ENCODE results near the gene ANP32E. TPM values are rescaled to one million over a fixed set of nuclear protein-coding genes. Genes with fewer than 3 reads are reported as not detected.
A peak's percentile ranks its signal among the peaks of the same experiment; 100 is the strongest.

Gene ANP32E
- total RNA-seq, 6 donors from 2014 or later, result 7.7 to 38.8 (median 27.9) TPM

- no peak for ATAC-seq (ENCODE audit: low FRiP score in 2 of 2)
- H3K27ac ChIP-seq, result peak overlapping the region; percentile 93 to 99 (median 97)
- H3K4me3 ChIP-seq, result peak overlapping the region; percentile 63 to 95 (median 85)
- no peak for TF ChIP-seq CTCF (IDR thresholded peaks at IDR 0.05)
- no peak for TF ChIP-seq POLR2A (IDR thresholded peaks at IDR 0.05)
- TF ChIP-seq POLR2AphosphoS5 (IDR thresholded peaks at IDR 0.05), result no peak
- TF ChIP-seq EP300 (IDR thresholded peaks at IDR 0.05), result no peak
- 24 to 27% methylated on average over 10 of the region's 10 CpGs for WGBS, 2 donors
- peaks cover 11 to 41% (median 27%) of the 10 kb centered on the region in 4 donors for H3K4me1 ChIP-seq
- H3K9me3 ChIP-seq, result no peaks in the 10 kb centered on the region
- peaks cover 11 to 32% (median 26%) of the 10 kb centered on the region in 4 donors for H3K36me3 ChIP-seq
- no peak for DNase-seq
- no peaks in the 10 kb centered on the region for H3K27me3 ChIP-seq
Measured at GRCh38 chr1:150269451-150269850, 33.5 kb upstream of the ANP32E start.

GRCh38 chr1:150268705-150269403, 32.9 kb upstream of the ANP32E start, which contains the start of gene APH1A:
Gene APH1A, minus strand, starts transcription at chr1:150269016. Its CDS starts 206 bp downstream, at chr1:150268810.
- peaks cover 11 to 38% (median 32%) of the 10 kb centered on the region in 4 donors for H3K36me3 ChIP-seq
- H3K4me3 ChIP-seq, result peak within 1 kb of the TSS; percentile 63 to 95 (median 85)
- ATAC-seq (ENCODE audit: low FRiP score in 2 of 2) (peak; percentile 98 to 99), DNase-seq (peak; percentile 93 to 98)
- WGBS, 2 donors, result 1 to 2% methylated on average over 26 to 45 of the region's 49 CpGs
- no peaks in the 10 kb centered on the region for H3K9me3 ChIP-seq
- H3K4me1 ChIP-seq, result peaks cover 11 to 41% (median 27%) of the 10 kb centered on the region in 4 donors
- peak; percentile 85 to 87 for TF ChIP-seq POLR2AphosphoS5 (IDR thresholded peaks at IDR 0.05)
- peak in 1 of 6 experiments; percentile 12 for TF ChIP-seq CTCF (IDR thresholded peaks at IDR 0.05)
- peak in 3 of 4 donors; percentile 20 to 75 (median 51) for TF ChIP-seq POLR2A (IDR thresholded peaks at IDR 0.05)
- no peak for TF ChIP-seq EP300 (IDR thresholded peaks at IDR 0.05)
- H3K27ac ChIP-seq, result peak within 1 kb of the TSS; percentile 93 to 99 (median 97)
- no peaks in the 10 kb centered on the region for H3K27me3 ChIP-seq

- no peak for TF ChIP-seq EP300 (IDR thresholded peaks at IDR 0.05)
- peak in 1 of 2 donors; percentile 8 for TF ChIP-seq POLR2AphosphoS5 (IDR thresholded peaks at IDR 0.05)
Measured at GRCh38 chr1:150268340-150268704, 32.4 kb upstream of the ANP32E start.

GRCh38 chr1:150267896-150268295, 32.0 kb upstream of the ANP32E start:
- Histone ChIP-seq H3K4me3 (peak overlapping the region; percentile 63 to 95 (median 85)), H3K4me1 (peaks cover 11 to 32% (median 23%) of the 10 kb centered on the region in 4 donors), H3K9me3 (no peaks in the 10 kb centered on the region), H3K27me3 (no peaks in the 10 kb centered on the region), H3K27ac (peak overlapping the region; percentile 93 to 99 (median 97)), H3K36me3 (peaks cover 11 to 40% (median 32%) of the 10 kb centered on the region in 4 donors)
- ATAC-seq (ENCODE audit: low FRiP score in 2 of 2), result no peak
- no peak for TF ChIP-seq EP300 (IDR thresholded peaks at IDR 0.05)
- TF ChIP-seq POLR2AphosphoS5 (IDR thresholded peaks at IDR 0.05), result no peak
- no peak for TF ChIP-seq CTCF (IDR thresholded peaks at IDR 0.05)
- TF ChIP-seq POLR2A (IDR thresholded peaks at IDR 0.05), result no peak
- no peak for DNase-seq
- 23 to 35% methylated on average over 6 of the region's 6 CpGs for WGBS, 2 donors

More at GRCh38 chr1:150268340-150268704, 32.4 kb upstream of the ANP32E start:
- ATAC-seq (ENCODE audit: low FRiP score in 2 of 2) (peak; percentile 54 to 80), DNase-seq (peak in 1 of 2 donors; percentile 57)
- H3K4me3 ChIP-seq, result peak overlapping the region; percentile 63 to 95 (median 85)
- H3K4me1 ChIP-seq, result peaks cover 11 to 37% (median 25%) of the 10 kb centered on the region in 4 donors
- WGBS, 2 donors, result 0 to 1% methylated on average over 21 of the region's 21 CpGs
- no peaks in the 10 kb centered on the region for H3K9me3 ChIP-seq
- peaks cover 11 to 40% (median 32%) of the 10 kb centered on the region in 4 donors for H3K36me3 ChIP-seq
- peak overlapping the region; percentile 93 to 99 (median 97) for H3K27ac ChIP-seq
- no peaks in the 10 kb centered on the region for H3K27me3 ChIP-seq

- Histone ChIP-seq H3K36me3 (peaks cover 11 to 40% (median 32%) of the 10 kb centered on the region in 4 donors), H3K27me3 (no peaks in the 10 kb centered on the region), H3K27ac (no peak overlapping the region), H3K9me3 (no peaks in the 10 kb centered on the region), H3K4me3 (no peak overlapping the region), H3K4me1 (peaks cover 11 to 24% (median 13%) of the 10 kb centered on the region in 4 donors)
- 86 to 88% methylated on average over 6 of the region's 6 CpGs for WGBS, 2 donors
- TF ChIP-seq EP300 (IDR thresholded peaks at IDR 0.05) (no peak), CTCF (IDR thresholded peaks at IDR 0.05) (no peak), POLR2A (IDR thresholded peaks at IDR 0.05) (no peak), POLR2AphosphoS5 (IDR thresholded peaks at IDR 0.05) (no peak)
- no peak for ATAC-seq (ENCODE audit: low FRiP score in 2 of 2)
- no peak for DNase-seq
Measured at GRCh38 chr1:150263549-150263948, 27.6 kb upstream of the ANP32E start.
